HG02885 (cell line): ENCODE results near the gene PPIE.

ENCODE experiments used
- ATAC-seq: cut with Tn5 transposase; IDR thresholded peaks from one replicate; pipeline ENCODE4 v1.9.1; 2021; ENCODE audit warnings: mild to moderate bottlenecking; ENCODE audit not compliant: unreplicated experiment, poor library complexity

The PPIE gene

DNA sequence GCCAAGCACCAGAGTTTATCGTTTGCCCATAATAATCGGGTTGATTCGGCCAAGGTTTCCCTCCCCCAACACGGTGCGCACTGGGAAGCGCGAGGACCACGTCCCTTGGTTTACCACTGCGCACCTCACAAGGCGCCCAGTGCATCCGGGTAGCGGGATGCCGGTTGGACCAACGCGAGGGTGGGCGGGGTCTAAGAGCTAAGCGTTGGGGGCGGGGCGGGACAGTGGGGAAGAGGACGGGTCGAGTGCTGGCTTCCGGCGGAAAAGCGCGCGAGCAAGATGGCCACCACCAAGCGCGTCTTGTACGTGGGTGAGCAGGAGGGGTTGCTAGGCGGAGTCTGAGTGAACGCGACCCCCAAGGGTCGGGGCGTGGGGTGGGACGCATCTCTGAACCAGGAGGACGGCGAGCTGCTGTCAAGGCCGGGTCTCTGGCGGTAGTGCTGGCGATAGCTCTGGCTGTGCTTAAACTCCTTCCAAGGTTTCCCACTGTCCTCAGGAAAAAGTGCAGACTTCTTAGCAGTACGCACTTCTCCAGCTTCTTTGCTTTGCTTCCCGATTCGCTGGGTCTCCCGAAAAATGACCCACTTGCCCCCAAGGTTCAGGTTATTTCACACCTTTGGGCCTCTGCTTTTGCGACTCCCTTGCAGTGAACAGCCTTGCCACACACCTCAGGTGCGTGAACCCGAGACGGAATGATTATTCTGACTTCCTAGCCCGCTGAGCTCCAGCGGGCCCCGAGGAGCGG is at the start of gene PPIE:
Gene PPIE, plus strand, starts transcription at position 261 of the 745 bp plus-strand sequence. Its CDS starts 19 bp downstream, at position 280.
- ATAC-seq = peak; percentile 90

DNA sequence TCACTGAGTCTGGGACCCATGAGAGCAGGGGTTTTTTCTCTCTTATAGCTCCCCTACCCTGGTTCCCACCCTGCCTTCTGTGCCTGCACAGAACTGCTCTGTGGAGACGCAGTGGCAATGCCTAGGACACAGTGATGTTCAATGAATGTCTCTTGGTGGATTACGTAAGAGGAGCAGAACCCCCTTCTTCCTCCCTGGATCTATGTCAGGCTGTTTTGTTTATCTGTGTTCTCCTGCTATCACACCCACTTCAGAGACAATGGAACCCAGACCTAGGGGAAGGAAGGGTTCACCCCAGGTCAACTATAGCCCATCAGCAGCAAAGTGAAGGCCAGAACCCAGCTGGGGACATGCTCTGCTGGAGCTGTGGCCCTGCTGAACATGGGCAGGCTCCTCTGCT is 49.5 kb upstream of the PPIE start:
- ATAC-seq = no peak

DNA sequence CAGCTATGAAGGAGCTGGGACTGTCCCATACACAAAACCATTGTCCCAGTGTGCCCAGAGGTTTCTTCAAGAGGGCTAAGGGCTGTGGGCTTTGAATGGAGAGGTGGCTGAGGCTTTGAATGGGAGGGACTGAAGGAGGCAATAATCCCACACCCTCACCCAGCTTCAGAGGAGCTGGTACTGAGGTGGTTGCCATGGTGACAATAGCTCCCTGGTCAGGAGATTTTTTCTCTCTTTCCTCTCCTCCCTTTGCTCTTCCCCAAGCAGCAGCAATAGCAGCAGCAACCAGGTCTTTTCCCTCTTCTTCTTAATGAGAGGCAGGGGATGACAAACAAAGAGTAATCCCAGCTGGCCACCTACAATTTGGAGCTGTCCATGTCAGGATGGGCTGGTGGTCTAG is 49.0 kb upstream of the PPIE start:
- ATAC-seq = no peak

DNA sequence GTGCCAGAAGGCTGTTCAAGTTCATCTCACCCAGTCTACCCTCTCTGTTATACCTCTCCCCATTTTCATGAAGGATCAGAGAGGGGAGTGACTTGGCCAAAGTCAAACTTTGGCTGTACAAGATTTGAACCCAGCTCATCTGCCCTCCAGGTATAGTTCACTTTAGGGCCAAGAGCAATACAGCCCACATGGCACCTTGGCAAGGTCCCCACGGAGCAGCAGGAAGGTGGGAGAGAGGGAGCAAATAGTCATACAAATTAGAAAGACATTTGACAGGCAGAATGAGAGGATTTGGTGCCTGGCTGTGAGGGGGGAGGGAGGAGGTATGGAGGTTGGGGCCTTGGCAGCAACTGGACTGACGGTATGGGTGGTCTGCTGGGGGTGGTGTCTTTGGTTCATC is 48.5 kb upstream of the PPIE start:
- no peak for ATAC-seq

DNA sequence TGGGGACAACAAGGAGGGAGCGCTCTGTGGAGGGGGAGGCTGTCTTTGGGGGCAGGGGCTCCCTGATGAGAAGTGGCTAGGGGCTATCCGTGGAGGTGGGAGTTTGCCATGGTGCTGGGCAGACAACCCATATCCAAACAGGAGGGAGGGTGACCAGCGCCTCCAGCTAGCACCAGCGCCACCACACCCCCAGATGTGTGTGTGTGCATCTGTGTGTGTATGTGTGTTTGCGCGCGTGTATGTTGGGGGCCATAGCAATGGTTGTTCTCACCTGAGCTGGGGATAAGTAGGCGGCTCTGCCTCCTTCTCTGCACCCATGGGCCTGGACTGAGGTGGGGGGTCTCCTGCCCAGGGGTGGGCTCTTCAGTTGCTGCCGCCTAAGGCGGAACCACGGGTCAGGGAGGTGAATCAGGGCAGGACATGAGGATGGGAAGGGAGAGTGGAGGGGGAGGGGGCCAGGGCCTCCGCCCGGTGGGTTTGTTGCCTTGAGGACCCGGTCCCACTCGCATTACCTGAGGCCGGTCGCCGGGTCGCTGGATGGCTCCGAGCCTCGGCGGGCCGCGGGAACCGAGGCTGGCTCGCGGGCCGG is 47.8 kb upstream of the PPIE start:
- no peak for ATAC-seq

DNA sequence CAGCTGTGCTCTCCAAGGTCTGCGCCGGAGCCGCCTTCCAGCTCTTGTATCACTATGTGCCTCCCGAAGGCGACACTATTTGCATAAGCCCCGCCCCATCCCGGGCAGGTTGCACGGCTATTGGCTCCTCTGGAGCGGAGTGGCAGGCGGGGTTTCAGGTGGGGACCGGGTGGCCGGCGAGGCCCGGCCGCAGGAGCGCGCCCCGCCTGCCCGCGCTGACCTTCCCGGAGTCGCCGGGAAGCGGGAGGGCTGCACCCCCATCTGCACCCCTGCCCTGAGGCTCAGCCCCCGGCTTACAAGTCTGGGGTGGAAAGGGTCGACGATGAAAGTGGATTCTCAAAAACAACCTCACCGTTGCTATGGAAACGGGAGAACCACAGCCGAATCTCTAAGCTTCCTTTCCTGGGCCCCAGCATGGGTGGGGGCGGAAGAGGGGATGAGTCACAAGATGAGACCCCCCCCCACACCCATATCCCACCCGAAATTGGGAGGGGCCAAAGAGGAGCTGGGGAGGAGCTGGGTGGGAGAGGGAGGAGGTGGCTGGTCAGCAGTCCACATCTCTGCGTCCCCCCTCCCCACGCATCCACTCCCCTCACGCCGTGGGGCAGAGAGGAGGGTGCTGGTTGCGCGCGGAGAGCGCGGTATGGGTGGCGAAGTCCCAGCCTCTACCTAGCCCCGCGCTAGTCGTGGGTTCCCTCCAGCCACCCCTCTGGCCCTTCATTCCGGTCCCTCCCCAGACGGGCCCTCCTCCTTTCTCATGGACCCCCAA is 47.1 kb upstream of the PPIE start, which contains the start of gene HPCAL4:
Gene HPCAL4, minus strand, starts transcription at position 51 of the 769 bp plus-strand sequence. CDS start 6,830 bp downstream, outside the sequence.
- peak; percentile 87 for ATAC-seq

DNA sequence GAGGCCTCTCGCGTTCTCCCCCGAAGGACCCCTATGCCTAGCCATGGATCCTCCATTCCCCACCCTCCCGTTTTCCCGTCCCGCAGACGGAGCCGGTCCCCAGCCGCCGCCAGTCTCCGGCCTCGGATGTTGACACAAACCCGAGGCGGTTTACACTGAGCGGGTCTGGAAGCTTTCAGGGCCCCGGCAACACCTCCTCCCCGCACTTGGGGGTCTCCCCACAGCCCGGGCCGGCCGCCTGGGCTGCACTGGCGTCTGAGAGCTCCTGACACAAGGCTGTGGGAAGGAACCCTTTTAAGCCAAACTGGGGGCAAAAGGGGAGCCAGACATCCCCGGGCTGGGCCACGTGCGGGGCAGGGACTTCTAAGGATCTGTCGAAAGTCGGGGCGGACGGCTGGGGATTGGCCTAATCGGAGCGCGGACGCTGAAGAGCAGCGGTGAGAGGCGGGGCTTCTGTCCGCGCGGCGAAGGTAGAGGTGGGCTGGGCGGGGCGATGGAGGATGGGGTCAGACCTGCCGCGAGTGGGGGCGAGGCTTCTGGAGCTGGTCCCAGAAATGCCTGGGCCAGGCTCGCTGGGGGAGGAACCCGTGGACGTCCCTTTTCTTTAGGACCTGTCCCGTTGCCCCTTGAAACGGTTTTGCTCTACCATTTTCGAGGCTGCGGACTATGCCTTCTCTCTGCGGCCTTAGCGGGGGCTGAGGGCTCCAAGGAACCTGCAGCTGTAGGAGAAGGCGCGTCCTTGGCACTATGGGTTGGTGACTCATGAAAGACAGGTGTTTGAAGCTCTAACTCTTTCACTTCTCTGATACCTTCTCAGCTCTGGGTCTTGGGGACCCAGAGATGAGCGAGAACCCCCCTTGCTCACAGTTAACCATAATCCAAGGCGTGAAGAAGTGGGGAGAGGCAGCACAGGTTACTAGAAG is 46.3 kb upstream of the PPIE start:
- no peak for ATAC-seq

DNA sequence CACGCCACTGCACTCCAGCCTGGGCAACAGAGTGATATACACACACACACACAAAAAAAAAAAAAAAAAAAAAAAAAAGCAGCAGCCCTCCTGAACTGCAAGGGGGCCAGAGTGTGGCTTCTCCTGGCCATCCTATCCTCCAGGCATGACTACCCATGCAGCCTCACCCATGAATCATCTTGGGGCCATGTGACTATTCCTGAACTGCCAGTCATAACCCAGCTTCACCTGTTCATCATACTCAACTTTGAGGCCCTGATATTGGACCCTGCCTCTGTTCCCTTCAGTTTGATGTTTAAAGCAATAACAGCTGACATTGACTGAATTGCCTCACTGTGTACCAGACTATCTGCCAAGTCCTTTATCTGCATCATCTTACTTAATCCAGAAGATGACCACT is 44.7 kb upstream of the PPIE start:
- ATAC-seq = no peak

DNA sequence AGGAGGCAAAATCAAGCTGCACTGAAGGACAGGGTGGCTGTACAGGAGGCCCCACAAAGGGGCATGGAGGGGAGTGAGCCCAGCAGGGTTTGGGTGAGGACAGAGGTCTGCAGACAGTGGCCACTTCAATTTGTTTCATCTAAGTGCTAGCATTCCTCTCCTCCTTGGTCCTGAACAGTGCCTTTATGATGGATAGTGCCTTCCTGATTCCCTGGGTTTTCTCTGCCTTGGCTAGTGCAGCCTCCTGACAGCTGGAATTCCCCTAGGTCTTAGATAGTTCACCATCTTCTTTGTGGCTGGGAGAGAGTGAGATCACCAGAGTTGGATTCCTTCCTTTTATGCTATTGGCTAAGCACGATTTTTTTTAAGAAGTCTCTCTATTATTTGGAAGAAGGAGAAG is 43.7 kb upstream of the PPIE start:
- ATAC-seq = no peak

DNA sequence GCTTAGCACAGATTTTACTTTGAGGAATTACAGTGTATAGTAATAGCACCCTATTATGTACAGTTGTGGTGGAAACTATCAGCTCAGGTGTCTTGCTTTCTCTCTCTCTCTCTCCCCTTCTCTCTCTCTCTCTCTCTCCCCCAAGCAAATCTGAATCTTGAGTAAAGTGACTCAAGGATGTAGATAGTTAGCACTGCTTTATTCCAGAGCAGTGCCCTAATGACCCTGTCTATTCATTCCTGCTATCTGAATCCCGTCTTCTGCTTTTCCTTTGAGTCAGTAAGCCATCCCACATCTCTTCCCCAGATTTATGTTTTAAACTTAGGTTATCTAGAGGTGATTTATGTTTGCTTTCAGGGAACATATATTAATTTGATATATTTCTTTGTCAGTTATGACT is 42.2 kb upstream of the PPIE start:
- no peak for ATAC-seq

DNA sequence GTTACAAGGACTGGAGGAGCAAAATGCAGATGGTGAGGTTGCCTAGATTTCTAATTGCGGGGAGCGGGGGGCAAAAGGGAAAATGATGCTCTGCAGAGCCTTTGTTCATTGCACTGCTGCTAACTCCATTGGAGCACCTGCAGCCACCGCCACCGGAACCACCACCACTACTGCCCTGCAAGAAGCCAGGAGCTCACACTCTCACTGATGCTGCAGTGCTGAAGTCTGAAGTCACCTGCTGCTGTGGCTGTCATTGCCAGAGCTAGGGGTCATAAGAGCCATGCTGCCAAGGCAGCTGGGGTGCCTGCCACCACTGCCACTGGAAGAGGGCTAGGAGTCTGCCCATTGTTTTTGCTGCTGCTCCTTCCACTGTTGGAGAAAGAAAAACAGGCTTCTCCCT is 40.1 kb upstream of the PPIE start:
- no peak for ATAC-seq

DNA sequence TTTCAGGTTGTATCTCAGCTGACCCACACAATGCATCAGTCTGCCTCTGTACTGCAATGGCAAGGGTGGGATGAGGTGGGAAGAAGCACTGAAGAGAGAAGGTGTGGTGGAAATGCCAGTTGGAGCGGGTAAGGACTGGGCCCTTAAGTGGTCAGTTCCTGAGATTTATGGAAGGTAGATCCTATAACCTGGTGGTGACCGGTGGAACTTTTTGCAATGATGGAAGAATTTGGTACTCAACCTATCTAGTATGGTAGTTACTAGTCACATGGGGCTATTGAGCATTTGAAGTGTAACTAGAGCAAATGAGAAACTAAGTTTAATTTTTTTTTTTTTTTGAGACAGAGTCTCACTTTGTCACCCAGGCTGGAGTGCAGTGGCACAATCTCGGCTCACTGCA is 39.3 kb upstream of the PPIE start:
- no peak for ATAC-seq

DNA sequence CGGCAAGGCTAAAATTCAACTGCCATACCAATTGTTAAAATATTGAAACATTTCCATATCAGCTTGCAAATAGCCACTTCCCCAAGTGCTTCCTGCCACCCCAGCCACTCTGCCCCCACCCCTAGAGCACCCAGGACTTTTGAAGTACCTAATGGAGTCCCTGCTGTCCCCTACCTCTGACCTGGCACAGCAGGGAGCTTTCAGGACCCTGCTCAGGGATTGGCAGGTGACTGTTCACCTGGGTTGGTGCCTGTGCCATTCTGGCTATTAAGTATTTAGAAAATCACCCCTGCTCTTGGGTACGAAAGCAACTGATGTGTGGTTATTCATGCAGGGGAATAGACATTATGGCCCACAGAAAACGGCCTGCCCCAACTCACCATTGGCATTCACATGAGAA is 38.3 kb upstream of the PPIE start:
- no peak for ATAC-seq

DNA sequence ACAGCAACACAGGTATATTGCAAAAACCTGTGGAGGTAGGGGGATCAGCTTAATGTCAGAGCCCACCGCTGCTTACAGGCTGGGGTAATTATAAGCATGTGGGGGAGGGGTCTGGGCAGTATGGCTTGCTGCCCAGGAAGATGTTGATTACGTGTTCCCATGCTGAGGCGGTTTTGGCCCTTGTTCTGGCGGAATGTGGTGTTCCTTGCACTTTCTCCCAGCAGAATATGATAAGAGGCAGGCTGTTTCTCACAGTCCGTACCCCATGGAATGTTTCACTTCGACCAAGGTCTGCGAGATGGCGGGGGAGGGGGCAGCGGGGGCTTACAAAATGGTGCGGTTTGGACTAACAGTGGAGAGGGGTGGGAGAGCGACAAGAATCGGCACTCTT is 37.6 kb upstream of the PPIE start:
- ATAC-seq = no peak

DNA sequence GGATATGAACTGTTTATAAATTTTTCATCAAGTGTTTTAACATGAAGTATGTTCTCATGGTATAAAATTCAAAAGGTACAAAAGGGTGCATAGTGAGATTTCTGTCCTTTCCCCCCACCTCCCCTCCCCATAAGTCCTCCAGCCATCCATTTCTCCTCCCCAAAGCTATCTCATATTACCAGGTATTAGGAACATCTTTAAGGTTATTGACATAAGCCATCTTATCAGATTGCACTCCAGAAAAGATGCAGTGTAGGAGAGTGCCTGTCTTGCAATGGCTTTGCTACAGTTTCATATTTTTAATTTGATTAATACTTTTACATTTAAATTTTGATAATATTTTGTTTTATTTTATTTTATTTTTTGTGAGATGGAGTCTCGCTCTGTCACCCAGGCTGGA is 33.9 kb upstream of the PPIE start:
- no peak for ATAC-seq

DNA sequence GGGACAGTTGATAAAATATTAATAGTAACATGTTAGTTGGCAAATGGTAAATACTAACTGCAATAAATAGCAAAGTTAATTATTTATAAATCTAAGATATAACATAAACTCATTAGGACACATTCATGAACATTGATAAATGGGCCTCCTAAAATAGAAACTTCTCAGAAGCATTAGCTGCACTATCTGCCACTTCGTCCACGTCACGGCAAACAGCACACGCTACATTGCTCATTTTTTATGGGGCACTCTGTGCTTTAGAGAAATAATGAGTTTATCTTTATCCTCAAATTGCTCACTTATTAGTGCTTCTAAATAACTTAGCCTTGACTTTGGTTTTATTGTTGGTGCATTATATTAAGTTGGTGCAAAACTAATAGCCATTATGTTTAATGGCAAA is 31.2 kb upstream of the PPIE start:
- no peak for ATAC-seq

DNA sequence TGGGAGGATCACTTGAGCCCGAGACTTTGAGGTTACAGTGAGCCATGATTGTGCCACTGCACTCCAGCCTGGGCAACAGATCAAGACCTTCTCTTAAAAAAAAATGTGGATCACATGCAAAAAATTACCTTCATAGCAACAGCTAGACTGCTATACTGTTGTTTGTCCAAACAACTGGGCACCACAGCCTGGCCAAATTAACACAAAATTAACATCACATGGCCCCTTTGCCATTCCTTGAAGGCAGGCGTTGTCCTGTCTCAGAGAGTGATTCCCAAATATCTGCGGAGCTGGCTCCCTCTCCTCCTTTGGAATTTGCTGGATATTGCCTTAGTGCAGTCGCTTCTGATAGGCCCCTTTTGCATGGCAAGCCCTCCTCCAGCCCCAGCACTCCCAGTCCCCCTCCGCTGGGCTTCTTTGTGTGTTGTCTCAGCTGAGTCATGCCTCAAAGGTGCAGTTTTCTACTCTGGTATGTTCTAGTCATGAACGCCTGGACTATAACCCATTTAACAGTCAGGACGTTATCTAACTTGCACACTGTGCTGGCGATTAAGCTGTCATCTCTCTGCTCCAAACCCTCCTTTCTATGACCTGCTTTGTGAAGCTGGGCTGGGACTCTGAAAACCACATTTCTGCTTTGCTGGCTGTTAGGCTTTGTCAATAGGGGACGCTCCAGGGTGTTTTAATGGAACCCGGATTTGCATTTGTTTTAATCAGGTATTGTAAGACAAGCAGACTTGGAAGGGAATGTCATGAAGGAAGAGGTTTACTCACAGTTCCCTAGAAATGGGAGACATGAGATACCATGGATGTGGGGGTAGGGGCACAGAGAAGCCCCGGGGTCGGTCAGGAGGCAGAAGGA is 27.3 kb upstream of the PPIE start:
- ATAC-seq = no peak

DNA sequence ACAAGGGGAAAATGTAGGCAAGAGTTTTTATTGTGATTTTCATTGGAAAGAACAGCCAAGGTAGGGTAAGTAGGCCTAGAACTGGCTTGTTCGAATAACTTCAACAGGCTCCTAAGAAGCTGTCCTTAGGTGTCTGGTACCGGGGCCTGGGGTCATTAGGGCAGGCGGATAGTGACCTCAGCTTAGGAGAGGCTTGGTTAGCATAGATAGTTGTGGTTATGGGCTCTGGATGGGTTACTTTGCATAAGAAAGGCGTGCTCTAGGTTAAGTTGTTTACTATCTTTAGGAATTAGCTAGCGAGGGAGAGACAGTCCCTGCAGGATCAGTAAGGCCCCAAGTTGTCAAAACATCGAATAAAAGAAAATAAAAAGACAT is 26.7 kb upstream of the PPIE start:
- no peak for ATAC-seq

DNA sequence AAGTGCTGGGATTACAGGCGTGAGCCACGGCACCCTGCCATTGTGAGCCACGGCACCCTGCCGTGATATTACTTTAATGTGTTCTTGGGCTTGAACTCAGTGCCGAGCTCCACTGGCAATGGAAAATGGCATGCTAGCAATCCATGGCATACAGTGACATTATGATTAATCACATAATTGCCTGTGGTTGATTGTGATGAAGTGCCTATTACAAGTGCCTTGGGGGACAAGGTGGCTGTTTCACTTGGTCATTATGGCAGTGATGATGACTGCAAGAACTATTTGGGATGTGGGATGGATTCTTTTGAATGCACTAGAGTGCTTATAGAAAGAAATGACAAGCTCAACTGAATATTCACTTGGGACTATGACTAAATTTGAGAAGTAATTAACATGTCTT is 25.1 kb upstream of the PPIE start:
- ATAC-seq = no peak

DNA sequence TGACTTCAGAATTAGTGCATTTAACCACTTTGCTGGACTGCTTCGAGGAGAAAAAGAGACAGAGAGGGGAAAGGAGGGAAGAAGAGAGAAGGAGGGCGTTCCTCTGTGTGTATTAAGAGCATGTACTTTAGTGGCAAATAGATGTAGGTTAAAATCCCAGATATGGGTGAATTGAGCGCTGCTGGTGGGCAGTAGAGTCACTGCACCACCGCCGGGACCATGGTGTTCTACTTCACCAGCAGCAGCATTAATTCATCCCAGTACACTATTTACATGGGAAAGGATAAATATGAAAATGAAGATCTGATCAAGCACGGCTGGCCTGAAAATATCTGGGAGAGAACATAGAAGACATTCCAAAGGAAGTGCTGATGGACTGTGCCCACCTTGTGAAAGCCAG is 20.9 kb upstream of the PPIE start:
- no peak for ATAC-seq
